ENCODE results near the gene KIRREL2.
"Not testable (repeated sequence)": the region's sequence is repeated elsewhere in the genome, so short reads cannot be mapped to it uniquely, and the experiment has no call there.

Gene KIRREL2

DNA sequence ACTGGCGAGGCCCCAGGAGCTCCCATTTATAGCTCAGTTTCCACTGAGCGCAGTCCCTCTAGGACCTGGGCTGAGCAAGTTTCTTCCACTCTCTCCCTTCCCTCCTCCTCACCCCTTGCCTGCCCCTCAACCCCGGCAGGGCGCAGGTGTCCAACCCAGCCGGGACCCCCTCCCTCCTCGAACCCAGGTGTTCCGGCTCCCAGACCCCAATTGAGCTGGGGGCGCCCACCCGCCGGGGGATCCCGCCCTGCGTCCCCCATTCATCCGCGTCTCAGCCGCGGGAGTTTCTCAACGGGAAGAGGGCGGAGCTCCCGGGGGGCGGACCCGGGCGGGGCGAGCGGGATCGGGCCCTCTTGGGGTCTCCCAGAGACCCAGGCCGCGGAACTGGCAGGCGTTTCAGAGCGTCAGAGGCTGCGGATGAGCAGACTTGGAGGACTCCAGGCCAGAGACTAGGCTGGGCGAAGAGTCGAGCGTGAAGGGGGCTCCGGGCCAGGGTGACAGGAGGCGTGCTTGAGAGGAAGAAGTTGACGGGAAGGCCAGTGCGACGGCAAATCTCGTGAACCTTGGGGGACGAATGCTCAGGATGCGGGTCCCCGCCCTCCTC, at the start of gene KIRREL2:
Gene KIRREL2 (plus strand): TSS at position 366 of the 604 bp plus-strand sequence. CDS start 209 bp downstream, at position 575.
- peak in 1 of 3 donors; percentile 31 for DNase-seq

DNA sequence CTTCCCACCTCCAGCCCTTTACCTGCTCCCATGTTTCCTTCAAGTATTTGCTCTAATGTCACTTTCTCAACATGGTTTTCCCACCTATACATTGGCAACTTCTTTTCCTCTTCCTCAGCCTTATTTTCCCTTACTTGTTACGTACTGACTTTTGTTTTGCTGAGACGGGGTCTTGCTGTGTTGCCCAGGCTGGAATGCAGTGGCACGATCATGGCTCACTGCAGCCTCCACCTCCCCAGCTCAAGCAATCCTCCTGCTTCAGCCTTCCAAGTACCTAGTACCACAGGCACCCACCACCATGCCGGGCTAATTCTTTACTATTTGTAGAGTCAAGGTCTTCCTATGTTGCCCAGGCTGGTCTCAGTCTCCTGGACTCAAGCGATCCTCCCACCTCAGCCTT, 49.1 kb upstream of the KIRREL2 start:
- no peak for DNase-seq

DNA sequence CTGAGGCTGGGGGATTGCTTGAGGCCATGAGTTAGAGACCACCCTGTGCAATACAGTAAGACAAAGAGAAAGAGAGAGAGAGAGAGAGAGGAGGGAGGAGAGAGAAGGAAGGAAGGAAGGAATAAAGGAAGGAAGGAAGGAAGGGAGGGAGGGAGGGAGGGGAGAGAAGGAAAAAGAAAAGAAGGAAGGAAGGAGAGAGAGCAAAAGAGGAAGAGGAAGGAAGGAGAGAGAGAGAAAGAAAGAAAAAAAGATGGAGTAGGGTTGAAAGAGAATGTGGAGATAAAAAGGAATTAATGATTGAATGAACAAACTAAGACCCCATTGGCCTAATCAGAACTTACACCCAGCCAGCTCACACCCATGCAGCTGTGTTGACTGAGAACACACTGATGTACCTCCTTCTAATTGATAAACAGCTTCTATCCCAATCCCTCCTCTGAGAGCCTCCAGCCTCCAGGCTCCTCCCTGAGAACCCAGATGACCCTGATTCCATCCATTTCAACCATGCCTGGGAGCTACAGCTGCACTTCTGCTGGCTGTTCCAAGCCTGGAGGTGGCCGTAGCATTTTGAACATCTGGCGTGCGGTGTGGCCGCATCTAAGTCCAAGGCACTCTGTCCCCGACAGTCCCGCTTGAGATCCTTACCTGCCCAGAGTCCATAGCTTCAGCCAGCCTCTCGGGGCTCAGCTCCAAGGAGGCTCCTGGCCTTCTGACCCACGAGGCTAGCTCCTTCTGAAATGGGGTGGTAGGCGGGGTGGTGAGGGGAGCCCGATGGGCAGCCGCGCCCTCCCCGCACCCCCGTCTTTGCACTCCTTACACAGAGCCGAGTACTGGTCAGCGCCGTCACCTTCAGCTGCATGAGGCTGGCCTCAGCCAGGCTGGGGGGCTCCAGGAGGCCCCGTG, 45.1 kb upstream of the KIRREL2 start:
- no peak for DNase-seq

GRCh38 chr19:35812220-35813042, 44.3 kb upstream of the KIRREL2 start, which contains the start of gene PRODH2:
Gene PRODH2, minus strand, starts transcription at chr19:35812845. Its CDS starts 40 bp downstream, at chr19:35812805.
- no peak for DNase-seq

GRCh38 chr19:35813043-35813890, 43.4 kb upstream of the KIRREL2 start:
- no peak for DNase-seq

DNA sequence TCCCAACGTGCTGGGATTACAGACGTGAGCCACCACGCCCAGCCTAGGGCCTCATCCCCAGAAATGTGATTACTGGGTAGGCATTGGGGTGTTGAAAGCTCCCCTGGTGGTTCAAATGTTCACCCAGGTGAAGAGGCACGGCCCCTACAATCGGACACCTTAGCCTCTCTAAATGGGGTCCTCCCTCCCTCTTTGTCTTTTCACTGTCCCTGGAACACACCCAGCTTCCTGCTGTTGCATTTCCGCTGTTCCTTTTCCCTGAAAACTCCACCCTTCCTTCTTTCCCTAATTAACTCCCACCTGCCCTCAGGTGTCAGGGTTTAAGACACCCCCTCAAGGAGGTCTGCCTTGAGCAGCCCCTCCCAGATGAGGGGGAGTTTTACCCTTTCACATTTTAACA, 40.4 kb upstream of the KIRREL2 start:
- DNase-seq, result no peak

DNA sequence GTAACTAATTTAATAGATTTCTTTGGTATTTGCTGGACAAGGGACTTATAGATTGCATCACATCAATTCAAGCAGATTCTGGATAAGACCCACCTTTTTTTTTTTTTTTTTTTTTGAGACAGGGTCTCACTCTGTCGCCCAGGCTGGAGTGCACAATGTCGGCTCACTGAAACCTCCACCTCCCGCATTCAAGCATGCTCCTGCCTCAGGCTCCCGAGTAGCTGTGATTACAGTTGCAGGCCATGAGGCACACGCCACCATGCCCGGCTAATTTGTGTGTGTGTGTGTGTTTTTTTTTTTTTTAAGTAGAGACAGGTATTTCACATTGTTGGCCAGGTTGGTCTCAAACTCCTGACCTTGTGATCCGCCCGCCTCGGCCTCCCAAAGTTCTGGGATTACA, 39.9 kb upstream of the KIRREL2 start:
- no peak for DNase-seq

GRCh38 chr19:35818445-35818844, 38.3 kb upstream of the KIRREL2 start:
- DNase-seq, result no peak

- no peak for DNase-seq
Observed at GRCh38 chr19:35822579-35822978, 34.1 kb upstream of the KIRREL2 start.

- DNase-seq, result no peak
Observed at GRCh38 chr19:35824150-35824549, 32.6 kb upstream of the KIRREL2 start.

GRCh38 chr19:35828692-35829301, 27.9 kb upstream of the KIRREL2 start:
- DNase-seq, result peak; percentile 66 to 84 (median 71)

DNA sequence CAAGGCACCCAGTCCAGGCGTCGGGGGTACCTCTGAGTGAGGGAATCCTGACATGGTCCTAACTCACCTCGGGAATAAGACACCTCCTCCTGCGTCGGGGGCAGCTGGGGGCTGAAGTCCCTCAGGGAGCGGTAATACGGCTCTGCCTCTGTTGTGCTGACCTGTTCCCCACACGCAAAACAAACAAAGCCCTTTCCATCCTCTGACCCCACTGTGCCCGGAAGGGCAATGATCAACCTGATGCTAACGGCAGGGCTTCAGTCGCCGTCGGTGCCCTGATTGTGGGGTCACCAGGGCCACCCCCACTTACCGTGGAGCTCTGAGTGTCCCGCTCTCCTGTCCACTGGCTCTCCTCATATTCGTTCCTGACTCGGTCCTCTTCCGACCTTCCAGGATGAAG, 25.7 kb upstream of the KIRREL2 start:
- no peak for DNase-seq

- no peak for DNase-seq
Observed at GRCh38 chr19:35832054-35832453, 24.7 kb upstream of the KIRREL2 start.

GRCh38 chr19:35833972-35834371, 22.7 kb upstream of the KIRREL2 start:
- peak; percentile 21 to 41 (median 35) for DNase-seq

GRCh38 chr19:35836096-35836495, 20.6 kb upstream of the KIRREL2 start:
- DNase-seq, result not testable (repeated sequence)

GRCh38 chr19:35841961-35842595, 14.6 kb upstream of the KIRREL2 start:
- DNase-seq, result no peak

GRCh38 chr19:35842666-35843272, 13.9 kb upstream of the KIRREL2 start:
- no peak for DNase-seq

DNA sequence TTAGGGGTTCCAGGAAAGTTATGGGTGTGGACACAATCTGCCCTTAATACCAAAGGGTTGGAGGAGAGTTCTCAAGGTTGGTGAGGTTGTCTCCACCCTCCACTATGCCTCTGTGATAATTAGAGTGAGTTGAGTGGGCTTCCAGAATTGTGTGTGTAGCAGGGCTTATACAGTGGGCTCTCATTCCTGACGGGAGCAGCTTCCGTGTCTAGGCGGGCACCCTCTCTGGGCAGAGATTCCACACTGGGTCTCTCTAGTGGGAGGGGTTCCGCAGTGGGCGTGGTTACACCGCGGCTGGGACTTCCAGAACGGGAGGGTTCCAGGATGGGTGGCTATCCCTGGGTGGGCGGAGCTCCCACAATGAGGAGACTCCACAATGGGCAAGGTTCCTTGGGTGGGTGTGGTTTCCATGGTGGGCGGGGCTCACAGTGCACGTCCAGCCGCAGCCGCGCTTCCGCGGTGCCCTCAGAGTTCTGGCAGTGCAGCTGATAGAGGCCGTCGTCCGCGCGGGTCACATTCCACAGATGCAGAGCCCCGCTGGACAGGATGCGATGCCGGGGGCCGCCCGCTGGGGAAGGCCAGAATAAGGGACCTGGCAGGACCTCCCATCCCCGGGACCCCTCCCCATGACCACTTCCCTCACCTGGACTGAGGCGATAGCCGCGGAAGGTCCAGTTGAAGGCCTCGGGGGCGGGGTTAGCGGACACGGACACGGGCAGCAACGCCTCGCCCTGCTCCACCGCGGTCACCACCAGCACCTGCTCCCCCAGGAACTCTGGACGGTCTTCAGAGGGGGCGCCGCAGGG, 12.8 kb upstream of the KIRREL2 start:
- peak; percentile 57 to 76 (median 69) for DNase-seq

GRCh38 chr19:35844482-35845214, 12.1 kb upstream of the KIRREL2 start:
- no peak for DNase-seq

Measured in suppressor macrophage treated with lipopolysaccharide for 1 hour (primary cell).